Hematopoietic multipotent progenitor cell treated with erythropoietin and hydrocortisone succinate and interleukin-3 and kit ligand, for 8 days (in vitro differentiated cells): ENCODE measurements around the gene PPID.
"Not testable (repeated sequence)": the region's sequence is repeated elsewhere in the genome, so short reads cannot be mapped to it uniquely, and the experiment has no call there.

Source experiments
- DNase-seq: peaks from one replicate; pipeline ENCODE4 v3.0.0-alpha.2; 2015

The PPID gene

GRCh38 chr4:158722917-158723793 lies at the start of gene PPID:
Gene PPID (minus strand): TSS chr4:158723396. CDS start chr4:158723288, 108 bp downstream.
- DNase-seq, result peak; percentile 87

DNA sequence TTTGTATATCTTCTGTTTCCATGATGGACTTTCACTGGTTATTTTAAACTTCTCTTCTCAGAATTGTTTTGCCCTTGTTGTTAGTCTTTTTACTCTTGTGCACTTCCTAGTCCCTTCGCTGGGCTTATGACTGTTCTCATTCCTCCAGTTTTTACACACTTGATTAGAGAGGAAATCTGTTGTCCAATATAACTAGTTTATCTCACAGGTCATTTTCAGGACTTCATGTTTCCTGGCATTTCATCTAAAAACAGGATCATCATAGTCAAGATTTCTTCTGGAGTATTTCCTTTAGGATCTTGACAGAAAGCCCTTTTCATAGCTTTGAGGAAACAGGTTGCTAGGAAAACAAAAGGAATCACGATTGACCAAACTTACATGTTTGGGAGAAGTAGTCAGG lies 48.6 kb upstream of the PPID start:
- no peak for DNase-seq

DNA sequence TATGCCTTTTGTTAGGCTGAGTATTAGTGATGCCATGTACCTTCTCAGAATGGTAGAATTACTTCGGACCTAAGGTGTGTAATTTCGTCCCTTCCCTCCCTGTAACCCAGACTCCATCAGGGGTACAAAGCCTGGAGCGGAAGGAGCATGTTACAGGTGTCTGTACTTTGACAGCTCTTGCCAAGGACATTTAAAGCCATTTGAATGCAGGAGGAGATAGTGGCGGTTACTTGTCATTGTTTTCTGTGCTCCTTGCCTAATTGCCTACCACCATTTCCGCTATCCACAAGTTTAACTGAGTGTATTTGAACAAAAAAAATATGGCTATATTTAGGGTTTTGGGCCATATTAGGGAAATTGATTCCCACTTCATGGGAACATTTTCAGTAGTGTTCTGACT lies 47.5 kb upstream of the PPID start:
- no peak for DNase-seq

GRCh38 chr4:158769175-158769921 lies 46.2 kb upstream of the PPID start:
- peak; percentile 50 for DNase-seq

GRCh38 chr4:158768555-158769174 lies 45.5 kb upstream of the PPID start, which contains the start of gene FNIP2:
Gene FNIP2 (plus strand): TSS chr4:158769026. CDS start chr4:158769213, 187 bp downstream.
- peak; percentile 77 for DNase-seq

DNA sequence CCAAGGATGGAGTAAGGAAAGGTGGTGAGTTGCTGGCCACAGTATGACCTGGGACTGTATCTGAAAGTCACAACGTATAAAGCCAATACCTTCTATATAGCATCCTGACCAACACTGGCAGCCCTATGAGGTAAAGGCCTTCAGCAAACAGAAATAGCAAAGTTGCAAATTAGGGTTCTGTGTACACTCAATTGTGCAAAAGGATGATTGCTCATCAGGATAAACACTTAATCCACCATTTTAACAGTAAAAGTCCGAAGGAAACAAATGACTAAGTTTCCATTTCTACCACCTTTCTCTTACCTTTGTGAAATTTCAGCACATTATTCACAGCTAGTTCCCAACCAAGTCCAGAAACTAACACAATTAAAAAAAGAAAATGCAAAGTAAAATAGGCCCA lies 44.3 kb upstream of the PPID start:
- no peak for DNase-seq

DNA sequence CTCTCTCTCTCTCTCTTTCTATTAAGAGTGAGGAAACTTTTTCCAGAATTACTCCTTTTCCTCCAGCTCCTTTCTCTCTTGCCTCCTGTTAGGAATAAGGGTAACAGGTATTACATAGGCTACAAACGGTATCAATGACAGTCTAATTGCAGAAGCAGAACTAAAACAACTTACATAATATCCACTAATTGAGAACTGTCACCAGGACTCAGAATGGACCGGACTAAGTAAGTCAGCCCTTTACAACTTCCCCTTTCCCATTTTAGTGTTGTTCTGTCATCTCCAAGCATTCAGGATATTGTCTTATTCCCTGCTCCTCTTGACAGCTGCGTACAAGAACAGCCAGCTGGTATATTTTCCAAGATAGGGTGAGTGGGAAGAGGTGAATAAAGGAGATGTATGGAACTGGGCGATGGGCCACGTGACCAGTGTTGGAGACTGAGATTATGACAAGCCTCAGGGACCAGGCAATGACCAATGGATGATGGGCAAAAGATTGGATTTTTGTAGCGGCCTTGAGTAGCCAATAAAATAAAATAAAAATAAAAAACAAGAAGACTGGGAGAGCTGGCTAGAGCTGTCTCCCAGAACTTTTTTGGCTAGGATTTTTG lies 43.3 kb upstream of the PPID start:
- no peak for DNase-seq

GRCh38 chr4:158763462-158763861 lies 40.3 kb upstream of the PPID start:
- DNase-seq, result no peak

DNA sequence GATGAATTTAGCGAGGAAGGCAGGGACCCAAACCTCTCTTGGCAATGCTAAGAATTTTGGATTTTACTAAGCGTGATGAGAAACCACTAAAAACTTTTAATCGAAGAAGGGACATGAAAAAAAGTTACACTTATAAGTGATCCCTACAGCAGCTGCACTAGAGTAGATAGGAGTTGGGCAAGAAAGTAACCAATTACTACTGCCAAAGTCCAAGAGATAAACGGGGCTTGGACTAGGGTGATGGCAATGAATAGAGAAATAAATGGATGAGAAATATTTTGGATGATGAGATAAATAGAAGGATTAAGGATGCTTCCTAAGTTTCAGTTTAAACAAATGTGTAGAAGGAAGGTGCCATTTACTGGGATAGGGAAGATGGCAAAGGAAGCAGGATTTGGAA lies 39.4 kb upstream of the PPID start:
- DNase-seq, result peak; percentile 38

DNA sequence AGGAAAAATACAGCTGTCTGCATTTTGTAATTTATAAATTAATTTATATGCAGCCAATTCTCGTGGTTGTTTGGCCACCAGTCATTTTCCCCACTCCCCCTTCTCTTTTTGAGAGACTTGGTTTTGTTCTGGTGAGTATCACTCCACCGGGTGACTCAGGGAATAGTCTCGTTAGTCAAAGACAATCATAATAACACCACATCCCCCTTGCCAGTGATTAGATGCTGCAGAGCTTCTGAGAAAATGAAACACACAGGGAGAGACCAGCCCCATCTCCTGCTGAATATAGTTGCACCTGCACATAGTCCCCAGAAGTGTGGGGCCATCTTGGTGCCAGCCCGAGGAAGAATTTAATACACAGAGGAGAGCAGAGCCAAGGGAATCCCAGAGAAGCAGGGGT lies 37.7 kb upstream of the PPID start:
- DNase-seq, result no peak

GRCh38 chr4:158759539-158759938 lies 36.3 kb upstream of the PPID start:
- not testable (repeated sequence) for DNase-seq

DNA sequence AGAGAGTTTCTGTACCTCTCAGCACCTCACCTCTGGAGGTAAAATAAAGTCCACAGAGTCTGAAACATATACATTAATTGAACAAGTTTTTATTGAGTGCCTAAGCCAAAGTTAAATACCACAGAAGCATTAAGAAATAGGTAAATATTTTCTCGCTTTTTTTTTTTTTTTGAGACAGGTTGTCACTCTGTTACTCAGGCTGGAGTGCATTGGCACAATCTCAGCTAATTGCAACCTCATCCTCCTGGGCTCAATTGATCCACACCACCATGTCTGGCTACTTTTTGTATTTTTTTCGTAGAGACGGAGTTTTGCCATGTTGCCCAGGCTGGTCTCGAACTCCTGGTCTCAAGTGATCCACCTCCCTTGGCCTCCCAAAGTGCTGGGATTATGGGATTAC lies 35.5 kb upstream of the PPID start:
- no peak for DNase-seq

GRCh38 chr4:158758142-158758541 lies 34.9 kb upstream of the PPID start:
- no peak for DNase-seq

DNA sequence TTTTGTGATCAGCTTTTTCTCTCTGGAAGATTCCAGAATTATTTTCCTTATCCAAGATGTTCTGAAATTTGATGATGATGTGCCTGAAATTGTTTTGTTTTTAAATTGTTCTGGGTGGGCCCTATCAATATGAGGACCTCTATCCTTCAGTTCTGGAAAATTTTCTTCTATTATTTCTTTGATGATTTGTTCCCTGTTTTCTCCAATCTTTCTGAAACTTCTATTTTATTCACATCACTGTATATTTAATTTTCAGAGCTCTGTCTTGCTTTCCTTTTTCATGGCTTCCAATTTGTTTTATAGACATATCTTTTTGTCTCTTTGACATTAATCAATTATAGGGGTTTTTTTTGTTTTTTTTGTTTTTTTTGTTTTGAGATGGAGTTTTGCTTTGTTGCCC lies 33.4 kb upstream of the PPID start:
- no peak for DNase-seq

GRCh38 chr4:158755819-158756218 lies 32.6 kb upstream of the PPID start:
- DNase-seq, result not testable (repeated sequence)

DNA sequence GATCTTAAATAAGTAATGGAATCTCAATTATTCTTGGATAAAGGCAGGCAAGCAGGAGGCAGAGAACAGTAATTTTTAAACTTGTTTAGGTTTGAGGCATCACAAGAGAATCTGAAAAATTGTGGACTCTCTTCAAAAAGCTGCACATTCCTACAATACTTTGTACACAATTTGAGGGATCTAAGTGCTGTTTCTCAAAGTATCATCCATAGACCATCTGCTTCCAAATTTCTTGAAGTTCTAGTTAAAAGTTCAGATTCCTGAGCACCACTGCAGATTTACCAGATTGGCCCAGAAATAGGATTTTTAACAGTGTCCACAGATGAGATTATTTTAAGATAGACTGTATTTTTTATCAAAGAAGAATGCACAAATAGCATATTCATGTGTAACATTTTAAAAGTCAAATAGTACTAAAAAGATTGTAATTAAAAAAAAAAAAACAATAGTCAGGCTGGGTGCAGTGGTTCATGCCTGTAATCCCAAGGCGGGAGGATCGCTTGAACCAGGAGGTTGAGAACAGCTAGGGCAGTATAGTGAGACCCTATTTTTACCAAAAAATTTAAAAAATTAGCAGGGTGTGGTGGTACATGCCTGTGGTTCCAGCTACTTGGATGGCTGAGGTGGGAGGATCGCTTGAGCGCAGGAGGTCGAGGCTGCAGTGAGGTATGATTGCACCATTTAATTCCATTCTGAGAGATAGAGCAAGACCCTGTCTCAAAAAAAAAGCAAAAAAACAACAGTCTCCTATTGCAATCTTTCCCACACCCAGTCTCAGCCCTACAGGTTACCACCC lies 31.4 kb upstream of the PPID start:
- no peak for DNase-seq

GRCh38 chr4:158750379-158750778 lies 27.2 kb upstream of the PPID start:
- DNase-seq, result no peak

GRCh38 chr4:158746537-158746936 lies 23.3 kb upstream of the PPID start:
- DNase-seq, result not testable (repeated sequence)

DNA sequence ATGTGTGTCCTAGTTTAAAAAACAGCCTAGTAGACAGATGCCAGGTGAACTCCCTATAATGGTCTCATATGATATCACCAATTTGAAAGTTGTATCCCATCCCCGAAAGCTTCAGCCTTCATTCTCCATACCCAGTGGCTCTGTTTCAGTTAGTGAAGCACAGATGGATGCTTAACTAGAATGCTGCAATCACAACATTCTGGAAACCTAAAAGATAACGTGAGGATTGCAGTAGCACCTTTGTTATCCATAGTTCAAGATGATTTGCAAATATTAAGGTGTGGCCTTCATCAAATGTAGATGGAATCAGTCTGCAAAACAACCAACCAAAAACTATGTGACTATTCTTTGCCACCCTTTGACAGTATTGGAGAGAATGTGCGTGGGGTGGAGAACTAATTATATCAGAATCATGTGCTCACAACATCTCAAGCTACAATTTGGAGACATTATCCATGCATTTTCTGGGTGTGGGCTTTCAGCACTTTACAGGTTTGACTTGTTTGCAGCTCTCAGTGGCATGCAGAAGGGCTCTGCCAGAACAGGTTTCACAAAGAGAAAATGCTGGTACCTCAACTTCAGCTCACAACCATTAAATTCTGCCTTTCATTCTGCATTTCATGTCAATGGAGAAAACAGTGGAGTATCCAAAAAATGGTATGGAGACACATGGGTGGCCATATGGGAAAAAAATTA lies 18.3 kb upstream of the PPID start:
- no peak for DNase-seq

DNA sequence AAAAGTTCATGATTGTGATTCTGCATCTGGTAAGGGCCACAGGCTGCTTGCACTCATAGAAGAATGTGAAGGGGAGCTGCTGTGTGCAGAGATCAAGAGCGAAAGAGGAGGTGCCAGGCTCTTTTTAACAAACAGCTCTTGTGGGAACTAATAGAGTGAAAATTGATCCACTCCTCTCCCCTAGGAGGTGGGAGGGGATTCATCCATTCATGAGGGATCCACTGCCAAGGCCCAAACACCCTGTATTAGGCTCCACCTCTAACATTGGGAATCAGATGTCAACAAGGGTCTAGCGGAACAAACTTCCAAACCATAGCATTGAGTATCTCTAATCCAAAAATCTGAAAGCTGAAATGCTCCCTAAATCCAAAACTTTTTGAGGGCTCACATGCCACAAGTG lies 16.4 kb upstream of the PPID start:
- no peak for DNase-seq

DNA sequence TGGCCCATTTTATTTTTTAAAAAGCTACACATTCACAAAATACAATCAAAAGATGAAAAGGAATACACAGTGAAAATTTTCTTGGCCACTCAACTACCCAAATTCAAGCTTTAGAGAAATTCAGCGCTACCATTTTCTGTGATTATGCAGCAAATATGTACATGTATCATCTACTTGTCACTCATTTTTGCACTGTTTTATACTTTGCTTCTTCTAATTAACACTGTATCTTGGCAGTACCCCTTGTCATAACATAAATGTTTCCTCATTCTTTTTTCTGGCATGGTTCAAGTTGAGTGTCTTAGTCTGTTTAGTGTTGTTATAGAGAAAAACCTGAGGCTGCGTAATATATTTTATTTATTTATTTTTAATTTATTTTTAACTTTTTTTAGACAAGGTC lies 15.7 kb upstream of the PPID start:
- DNase-seq, result no peak
